NCI-H2227 (cell line): ENCODE results near the gene TASP1.

Experiments
- DNase-seq: peaks from one replicate; lab custom pipeline; 2025; ENCODE audit not compliant: unreplicated experiment; lab: John Stamatoyannopoulos, UW

The TASP1 gene

DNA sequence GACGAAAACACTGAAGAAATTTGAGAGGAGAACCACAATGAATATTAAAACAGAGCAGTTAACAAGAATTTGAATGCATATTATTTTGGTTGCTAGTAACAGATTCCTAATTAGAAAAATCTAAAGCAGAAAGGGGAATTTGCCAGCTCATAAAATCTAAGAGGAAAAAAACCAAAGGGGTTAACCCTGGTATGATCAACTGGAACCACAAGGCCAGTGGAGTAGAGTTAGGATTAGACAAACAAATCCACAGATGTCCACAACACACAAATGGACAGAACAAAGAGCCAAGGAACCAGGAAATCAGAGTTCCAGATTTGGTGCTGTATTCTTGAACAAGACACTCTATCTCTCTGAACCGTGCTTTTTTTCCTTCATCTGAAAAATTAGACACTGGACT is 195.0 kb downstream of the TASP1 start:
- no peak for DNase-seq

GRCh38 chr20:13442986-13443385 is 195.7 kb downstream of the TASP1 start:
- DNase-seq, result no peak

DNA sequence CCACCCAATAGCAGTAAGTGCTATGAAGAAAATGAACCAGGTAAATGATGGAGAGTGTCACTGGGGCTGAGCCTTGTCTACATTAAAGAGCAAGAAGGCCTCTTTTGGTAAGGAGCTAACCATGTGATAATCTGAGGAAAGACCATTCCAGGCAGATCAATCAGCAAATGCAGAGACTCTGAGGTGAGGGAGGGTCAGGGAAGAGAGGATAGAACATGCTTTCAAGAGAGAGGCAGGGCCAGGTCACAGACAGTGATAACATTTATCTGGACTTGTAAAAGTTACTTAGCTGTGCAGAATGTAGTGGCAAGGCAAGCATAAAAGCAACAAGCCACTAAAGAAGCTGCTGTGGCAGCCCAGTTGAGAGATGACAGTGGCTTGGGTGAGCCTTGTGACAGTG is 197.3 kb downstream of the TASP1 start:
- DNase-seq, result no peak

GRCh38 chr20:13436530-13436929 is 202.2 kb downstream of the TASP1 start:
- no peak for DNase-seq

DNA sequence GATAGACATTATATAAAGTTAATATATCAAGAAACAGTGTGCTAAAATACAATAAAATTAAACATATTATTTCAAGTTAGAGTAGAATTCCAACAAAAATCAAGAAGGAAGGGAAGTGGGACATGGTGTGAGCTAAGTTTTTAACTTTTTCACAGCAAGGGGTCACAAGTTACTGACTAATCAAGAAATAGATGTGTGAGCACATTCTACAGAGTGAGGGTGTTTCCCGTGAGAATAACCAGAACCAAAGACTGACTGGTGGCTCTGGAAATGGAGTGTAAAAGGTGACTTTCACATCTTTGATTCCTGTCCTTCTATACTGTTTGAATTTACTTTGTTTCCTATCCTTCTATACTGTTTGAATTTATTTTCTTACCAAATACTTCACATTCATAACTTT is 206.6 kb downstream of the TASP1 start:
- DNase-seq, result no peak

GRCh38 chr20:13430346-13431002 is 208.3 kb downstream of the TASP1 start:
- no peak for DNase-seq

GRCh38 chr20:13428684-13429083 is 210.0 kb downstream of the TASP1 start:
- no peak for DNase-seq

- no peak for DNase-seq
Measured at GRCh38 chr20:13426870-13427269, 211.9 kb downstream of the TASP1 start.

GRCh38 chr20:13425381-13426135 is 213.2 kb downstream of the TASP1 start:
- no peak for DNase-seq

DNA sequence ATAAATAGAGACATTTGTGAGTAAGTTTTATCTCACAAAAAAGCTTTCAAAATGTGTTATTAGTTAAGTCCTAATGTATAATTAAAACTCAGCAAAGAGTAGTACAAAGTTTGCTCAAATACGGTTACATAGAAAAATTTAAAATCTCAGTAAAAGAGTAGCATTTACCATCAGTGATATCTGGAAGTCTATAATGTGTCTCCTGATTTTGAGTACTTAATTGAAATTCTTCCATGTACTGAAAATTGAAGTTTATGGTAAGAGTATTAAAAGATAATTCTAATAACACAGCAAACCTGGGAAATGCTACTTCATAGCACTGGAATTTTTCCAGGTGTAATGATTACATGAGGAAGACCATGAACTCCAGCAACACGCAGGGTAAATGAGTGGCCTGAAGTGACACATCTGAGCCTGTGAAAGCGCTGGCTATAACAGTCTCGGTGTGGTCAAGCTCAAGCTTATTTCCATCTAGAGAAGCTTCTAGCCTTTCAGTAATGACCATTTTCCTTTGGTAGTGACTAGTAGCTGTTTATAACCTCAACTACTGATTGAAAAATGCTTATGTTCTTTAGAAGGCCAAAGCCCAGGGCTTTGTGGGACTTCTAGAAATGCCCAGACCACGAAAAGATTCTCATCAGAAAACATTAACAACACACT is 214.4 kb downstream of the TASP1 start:
- DNase-seq, result no peak

DNA sequence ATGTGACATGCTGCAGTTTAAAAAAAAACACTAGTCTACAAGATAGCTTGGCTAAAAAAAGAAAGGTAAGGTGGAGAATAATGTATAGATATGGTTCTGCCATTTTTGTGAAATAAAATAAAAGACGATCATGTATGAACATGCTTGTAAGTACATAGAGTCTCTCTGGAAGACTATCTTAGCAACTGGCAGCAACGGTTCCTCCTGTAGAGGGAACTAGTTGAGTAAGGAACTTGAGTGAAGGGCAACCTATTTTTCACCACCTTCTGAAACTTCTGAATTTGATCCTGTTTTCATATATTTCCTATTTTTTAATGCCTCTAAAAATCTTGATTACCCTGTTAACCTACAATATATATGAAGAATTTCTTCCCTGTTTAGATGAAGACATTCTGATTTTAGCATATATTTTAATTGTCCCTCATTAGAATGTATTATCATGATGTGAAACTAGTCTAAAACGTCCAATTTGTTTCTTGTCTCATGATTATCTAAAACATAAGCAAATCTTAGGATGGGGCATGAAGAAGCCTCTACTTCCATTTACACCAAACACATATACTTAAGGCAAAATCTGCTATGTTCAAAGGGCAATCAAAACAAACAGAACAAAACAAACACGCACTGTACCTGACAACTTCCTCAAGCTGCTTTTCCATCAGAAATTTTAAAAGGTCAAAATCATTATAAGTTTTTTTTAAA is 215.1 kb downstream of the TASP1 start:
- DNase-seq, result no peak

- DNase-seq, result no peak
Measured at GRCh38 chr20:13422637-13423036, 216.1 kb downstream of the TASP1 start.

DNA sequence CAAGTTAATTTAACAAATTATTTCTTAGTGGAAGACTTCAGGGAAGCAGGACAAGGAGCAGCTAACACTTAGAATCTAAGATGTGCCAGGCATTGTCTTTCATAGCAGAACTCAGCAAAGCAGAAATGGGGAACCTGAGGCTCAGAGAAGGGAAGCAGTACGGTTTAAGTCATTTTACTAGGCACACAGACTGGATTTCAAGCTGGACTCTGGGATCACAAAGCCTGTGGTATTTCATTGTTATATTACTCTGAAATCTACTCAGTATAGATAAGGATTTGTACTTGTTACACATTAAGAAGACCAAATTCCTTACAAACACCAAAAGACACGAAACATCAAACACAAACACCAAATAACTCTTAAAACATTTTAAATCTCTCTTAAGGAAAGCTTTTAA is 218.1 kb downstream of the TASP1 start:
- no peak for DNase-seq

DNA sequence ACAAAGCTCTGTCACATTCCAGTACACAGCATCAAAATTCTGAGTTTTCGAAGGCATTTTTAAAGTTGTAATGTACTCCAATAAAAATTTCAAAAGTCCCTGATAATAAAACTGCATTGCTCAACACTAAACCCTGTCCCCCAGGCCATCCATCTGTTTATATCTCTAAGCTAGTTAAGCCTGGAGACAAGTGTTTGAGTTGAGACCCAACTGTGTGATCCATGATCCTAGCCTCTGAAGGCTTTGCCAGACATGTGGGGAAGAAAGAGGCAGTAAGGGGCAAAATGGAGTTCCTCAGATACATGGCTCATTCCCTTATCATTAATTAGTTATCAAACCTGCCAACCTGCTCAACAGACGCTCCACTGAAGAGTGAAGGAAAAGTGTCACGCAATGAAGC is 219.3 kb downstream of the TASP1 start:
- no peak for DNase-seq

- no peak for DNase-seq
Measured at GRCh38 chr20:13418263-13419229, 220.2 kb downstream of the TASP1 start.

- DNase-seq, result no peak
Measured at GRCh38 chr20:13416531-13416930, 222.2 kb downstream of the TASP1 start.

DNA sequence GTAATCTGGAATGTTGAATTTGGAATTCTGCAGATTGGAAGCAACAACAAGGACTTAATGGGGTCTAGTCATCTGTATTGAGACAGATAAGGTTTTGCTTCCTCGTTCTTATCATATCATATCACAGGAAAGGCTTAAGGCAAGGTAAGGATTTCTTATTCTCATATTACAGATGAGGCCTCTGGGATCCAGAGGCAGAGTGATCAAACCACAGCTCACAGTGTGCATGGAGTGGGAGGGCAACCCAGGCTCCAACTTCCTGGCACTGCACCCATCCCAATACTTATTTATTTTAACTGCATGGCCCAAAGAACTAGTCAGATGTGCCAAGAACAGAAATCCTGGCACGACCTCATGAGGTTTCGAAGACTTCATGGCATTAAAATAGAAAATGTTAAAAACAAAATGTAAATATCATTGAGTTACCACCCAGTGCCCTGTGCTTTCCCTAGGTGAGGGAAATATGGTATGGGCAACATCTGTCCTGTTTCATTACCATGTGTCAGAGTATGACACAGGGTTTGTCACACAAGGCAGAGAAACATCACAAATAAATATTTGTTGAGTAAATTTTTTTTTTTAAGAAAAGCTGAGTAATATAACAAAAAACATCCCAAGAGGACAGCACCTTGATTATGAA is 225.8 kb downstream of the TASP1 start:
- no peak for DNase-seq

GRCh38 chr20:13404293-13404692 is 234.4 kb downstream of the TASP1 start:
- DNase-seq, result no peak

DNA sequence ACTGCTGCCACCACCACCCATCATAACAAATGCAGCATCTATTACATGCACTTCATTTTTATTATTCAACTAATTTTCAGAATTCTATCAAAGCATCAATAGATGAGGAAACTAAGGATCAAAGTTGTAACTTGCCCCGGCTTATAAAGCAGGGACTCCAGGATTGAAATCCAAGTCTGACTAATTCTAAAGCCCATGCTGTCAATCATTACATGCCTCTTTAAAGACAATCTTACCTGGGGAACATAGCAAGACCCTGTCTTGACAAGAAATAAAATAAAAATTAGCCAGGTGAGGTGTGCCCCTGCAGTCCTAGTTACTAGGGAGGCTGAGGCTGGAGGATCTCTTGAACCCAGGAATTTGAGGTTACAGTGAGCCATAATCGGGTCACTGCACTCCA is 235.3 kb downstream of the TASP1 start:
- DNase-seq, result no peak

DNA sequence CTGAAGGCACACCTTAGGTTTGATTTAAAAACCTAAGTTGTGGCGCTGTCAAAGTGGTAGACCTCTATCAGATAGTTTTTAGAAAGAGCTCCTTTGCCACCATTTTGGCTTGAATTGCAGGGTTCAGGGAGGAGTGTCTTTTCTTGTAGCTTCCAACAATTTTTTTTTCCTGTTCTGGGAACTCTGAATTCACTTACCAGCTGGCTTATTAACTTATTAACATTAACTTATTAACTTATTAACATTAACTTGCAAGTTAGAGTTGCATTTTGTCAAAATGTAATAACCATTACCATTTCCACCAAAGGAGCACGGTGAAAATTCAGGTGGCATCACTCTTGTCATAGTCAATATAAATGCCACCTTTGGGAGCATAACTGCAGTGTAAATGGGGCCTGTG is 235.7 kb downstream of the TASP1 start:
- no peak for DNase-seq
